GM06990 (cell line): ENCODE measurements around the gene NAA40.

Source experiments
- DNase-seq: peaks from one replicate; pipeline ENCODE4 v3.0.0-alpha.2; 2011; ENCODE audit not compliant: insufficient read length; ENCODE audit errors: extremely low read depth
- H3K27me3 ChIP-seq: replicated peaks from 2 replicates; pipeline ENCODE4 v1.6.0; 2011; ENCODE audit warnings: low read length; ENCODE audit not compliant: control insufficient read depth, insufficient read depth
- H3K36me3 ChIP-seq: 2 replicates; pipeline ENCODE4 v1.5.1; 2011; ENCODE audit warnings: low read length; ENCODE audit not compliant: control insufficient read depth, insufficient read depth
- H3K4me3 ChIP-seq: replicated peaks from 2 replicates; pipeline ENCODE4 v1.5.1; 2011; ENCODE audit warnings: low read depth, mild to moderate bottlenecking, control low read depth, low read length
- CTCF ChIP-seq: IDR thresholded peaks from 2 replicates; pipeline ENCODE4 v1.5.1; 2011; ENCODE audit warnings: low read length, control low read depth, mild to moderate bottlenecking, inconsistent platforms; ENCODE audit not compliant: insufficient read depth, poor library complexity, severe bottlenecking

Gene NAA40

GRCh38 chr11:63997104-63997700 lies 58.4 kb downstream of the NAA40 start:
- Histone ChIP-seq H3K4me3 (no peak overlapping the region), H3K36me3 (peaks cover 15% of the 10 kb centered on the region), H3K27me3 (no peaks in the 10 kb centered on the region)
- no peak for TF ChIP-seq CTCF
- no peak for DNase-seq

- no peak overlapping the region for H3K4me3 ChIP-seq
- peaks cover 15% of the 10 kb centered on the region for H3K36me3 ChIP-seq
- H3K27me3 ChIP-seq, result no peaks in the 10 kb centered on the region
- TF ChIP-seq CTCF, result no peak
- no peak for DNase-seq
These were observed 59.1 kb downstream of the NAA40 start for GRCh38 chr11:63997801-63998337.

GRCh38 chr11:63998558-63999348 lies 60.0 kb downstream of the NAA40 start:
- no peak for DNase-seq
- no peak overlapping the region for H3K4me3 ChIP-seq
- H3K27me3 ChIP-seq, result no peaks in the 10 kb centered on the region
- peaks cover 15% of the 10 kb centered on the region for H3K36me3 ChIP-seq
- TF ChIP-seq CTCF, result no peak

DNA sequence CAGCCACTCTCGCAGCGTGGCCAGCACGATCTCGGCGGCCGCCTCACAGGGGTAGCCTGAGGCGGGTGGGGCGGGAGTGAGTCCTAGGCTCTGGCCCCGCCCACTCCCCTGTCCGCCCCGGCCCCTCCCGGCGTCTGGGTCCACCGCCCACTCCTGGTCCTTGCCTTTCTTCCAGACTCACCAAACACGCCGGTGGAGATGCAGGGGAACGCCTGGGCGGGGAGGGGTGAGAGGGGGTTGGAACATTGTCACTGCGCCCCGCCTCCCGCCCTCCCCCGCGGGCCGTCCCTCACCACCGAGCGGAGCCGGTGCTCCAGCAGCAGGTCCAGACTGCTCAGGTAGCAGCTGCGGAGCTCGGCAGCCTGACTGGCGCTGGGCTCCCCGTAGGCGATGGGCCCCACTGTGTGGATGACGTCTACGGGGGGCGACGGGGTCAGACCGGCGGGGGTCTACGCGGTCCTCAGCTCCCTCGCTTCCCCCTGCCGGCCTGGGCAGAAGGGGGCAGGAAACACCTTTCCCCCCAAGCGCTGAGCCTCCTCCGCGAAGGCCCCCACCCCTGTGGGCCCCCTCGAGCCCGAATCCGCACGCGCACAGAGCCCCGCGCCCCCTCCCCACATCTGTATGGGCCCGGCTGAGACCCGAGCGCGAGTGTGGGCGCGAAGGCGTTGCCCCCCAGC lies 60.7 kb downstream of the NAA40 start:
- DNase-seq, result peak; percentile 59
- Histone ChIP-seq H3K36me3 (peaks cover 13% of the 10 kb centered on the region), H3K4me3 (no peak overlapping the region), H3K27me3 (no peaks in the 10 kb centered on the region)
- no peak for TF ChIP-seq CTCF

- peak; percentile 74 for DNase-seq
- TF ChIP-seq CTCF, result peak; percentile 44
- peaks cover 12% of the 10 kb centered on the region for H3K36me3 ChIP-seq
- H3K27me3 ChIP-seq, result no peaks in the 10 kb centered on the region
- H3K4me3 ChIP-seq, result no peak overlapping the region; the same call in 1 of the 2 replicates
These were observed 61.4 kb downstream of the NAA40 start for GRCh38 chr11:64000026-64000739.
